Measurements from ENCODE around the gene COL11A1. TPM values are rescaled to one million over a fixed set of nuclear protein-coding genes. Genes with fewer than 3 reads are reported as not detected.

The COL11A1 gene
- total and polyA plus RNA-seq, 3 experiments from 2014 or later = not detected

- Mint-ChIP-seq H3K27ac (no peak overlapping the region), H3K36me3 (no peaks in the 10 kb centered on the region), H3K9me3 (peaks cover 0 to 9% (median 0%) of the 10 kb centered on the region in 5 donors), H3K27me3 (no peaks in the 10 kb centered on the region), H3K4me3 (no peak overlapping the region), H3K4me1 (no peaks in the 10 kb centered on the region)
- H3K36me3 ChIP-seq (ENCODE audit: insufficient read depth, low read length) = no peaks in the 10 kb centered on the region
- H3K27ac ChIP-seq (ENCODE audit: low read depth, low read length) = no peak overlapping the region
- POLR2A ChIA-PET = no interaction called here
- no peak overlapping the region for H3K4me3 ChIP-seq (ENCODE audit: low read length)
- H3K9me3 ChIP-seq (ENCODE audit: low read length) = no peaks in the 10 kb centered on the region
- H3K4me1 ChIP-seq (ENCODE audit: insufficient read depth, low read length) = no peaks in the 10 kb centered on the region
- CTCF ChIA-PET = no interaction called here
- H3K27me3 ChIP-seq (ENCODE audit: insufficient read depth, low read length, poor library complexity, severe bottlenecking) = no peaks in the 10 kb centered on the region
- DNase-seq = no peak
Observed at GRCh38 chr1:102891868-102892625, 216.3 kb downstream of the COL11A1 start.

GRCh38 chr1:102886638-102887037 is 221.7 kb downstream of the COL11A1 start:
- H3K27me3 ChIP-seq (ENCODE audit: insufficient read depth, low read length, poor library complexity, severe bottlenecking) = no peaks in the 10 kb centered on the region
- H3K4me3 ChIP-seq (ENCODE audit: low read length) = no peak overlapping the region
- no peaks in the 10 kb centered on the region for H3K9me3 ChIP-seq (ENCODE audit: low read length)
- Mint-ChIP-seq H3K27me3 (no peaks in the 10 kb centered on the region), H3K27ac (no peak overlapping the region), H3K4me3 (no peak overlapping the region), H3K36me3 (no peaks in the 10 kb centered on the region), H3K4me1 (no peaks in the 10 kb centered on the region), H3K9me3 (peaks cover 0 to 19% (median 3%) of the 10 kb centered on the region in 5 donors)
- POLR2A ChIA-PET = no interaction called here
- DNase-seq = no peak
- no peaks in the 10 kb centered on the region for H3K4me1 ChIP-seq (ENCODE audit: insufficient read depth, low read length)
- no peaks in the 10 kb centered on the region for H3K36me3 ChIP-seq (ENCODE audit: insufficient read depth, low read length)
- CTCF ChIA-PET = no interaction called here
- no peak overlapping the region for H3K27ac ChIP-seq (ENCODE audit: low read depth, low read length)

- no peak overlapping the region for H3K4me3 Mint-ChIP-seq
- Histone ChIP-seq H3K36me3 (ENCODE audit: insufficient read depth, low read length) (no peaks in the 10 kb centered on the region), H3K27ac (ENCODE audit: low read depth, low read length) (no peak overlapping the region), H3K9me3 (ENCODE audit: low read length) (no peaks in the 10 kb centered on the region), H3K27me3 (ENCODE audit: insufficient read depth, low read length, poor library complexity, severe bottlenecking) (no peaks in the 10 kb centered on the region), H3K4me1 (ENCODE audit: insufficient read depth, low read length) (no peaks in the 10 kb centered on the region), H3K4me3 (ENCODE audit: low read length) (no peak overlapping the region)
- H3K9me3 Mint-ChIP-seq = peaks cover 0 to 19% (median 3%) of the 10 kb centered on the region in 5 donors
- DNase-seq = no peak
- H3K27me3 Mint-ChIP-seq = no peaks in the 10 kb centered on the region
- H3K36me3 Mint-ChIP-seq = no peaks in the 10 kb centered on the region
- no peaks in the 10 kb centered on the region for H3K4me1 Mint-ChIP-seq
- ChIA-PET POLR2A (no interaction called here), CTCF (no interaction called here)
- H3K27ac Mint-ChIP-seq = no peak overlapping the region
Observed at GRCh38 chr1:102884238-102884637, 224.1 kb downstream of the COL11A1 start.

- Mint-ChIP-seq H3K27me3 (no peaks in the 10 kb centered on the region), H3K36me3 (no peaks in the 10 kb centered on the region), H3K9me3 (peaks cover 0 to 6% (median 0%) of the 10 kb centered on the region in 5 donors), H3K27ac (no peak overlapping the region), H3K4me1 (no peaks in the 10 kb centered on the region), H3K4me3 (no peak overlapping the region)
- Histone ChIP-seq H3K4me3 (ENCODE audit: low read length) (no peak overlapping the region), H3K36me3 (ENCODE audit: insufficient read depth, low read length) (no peaks in the 10 kb centered on the region), H3K27ac (ENCODE audit: low read depth, low read length) (no peak overlapping the region), H3K4me1 (ENCODE audit: insufficient read depth, low read length) (no peaks in the 10 kb centered on the region), H3K9me3 (ENCODE audit: low read length) (no peaks in the 10 kb centered on the region), H3K27me3 (ENCODE audit: insufficient read depth, low read length, poor library complexity, severe bottlenecking) (no peaks in the 10 kb centered on the region)
- POLR2A ChIA-PET = no interaction called here
- DNase-seq = no peak
- CTCF ChIA-PET = no interaction called here
Observed at GRCh38 chr1:102879439-102879993, 228.8 kb downstream of the COL11A1 start.

GRCh38 chr1:102875756-102876155 is 232.6 kb downstream of the COL11A1 start:
- ChIA-PET CTCF (no interaction called here), POLR2A (no interaction called here)
- Mint-ChIP-seq H3K27me3 (no peaks in the 10 kb centered on the region), H3K4me1 (no peaks in the 10 kb centered on the region), H3K36me3 (no peaks in the 10 kb centered on the region), H3K9me3 (peaks cover 3 to 11% (median 7%) of the 10 kb centered on the region in 5 donors), H3K27ac (no peak overlapping the region), H3K4me3 (no peak overlapping the region)
- Histone ChIP-seq H3K36me3 (ENCODE audit: insufficient read depth, low read length) (no peaks in the 10 kb centered on the region), H3K27me3 (ENCODE audit: insufficient read depth, low read length, poor library complexity, severe bottlenecking) (no peaks in the 10 kb centered on the region), H3K27ac (ENCODE audit: low read depth, low read length) (no peak overlapping the region), H3K9me3 (ENCODE audit: low read length) (no peaks in the 10 kb centered on the region), H3K4me3 (ENCODE audit: low read length) (no peak overlapping the region), H3K4me1 (ENCODE audit: insufficient read depth, low read length) (no peaks in the 10 kb centered on the region)
- DNase-seq = no peak

- DNase-seq = no peak
- Mint-ChIP-seq H3K36me3 (no peaks in the 10 kb centered on the region), H3K4me3 (no peak overlapping the region), H3K4me1 (no peaks in the 10 kb centered on the region), H3K27ac (no peak overlapping the region), H3K9me3 (peaks cover 8 to 19% (median 14%) of the 10 kb centered on the region in 5 donors), H3K27me3 (no peaks in the 10 kb centered on the region)
- Histone ChIP-seq H3K36me3 (ENCODE audit: insufficient read depth, low read length) (no peaks in the 10 kb centered on the region), H3K9me3 (ENCODE audit: low read length) (no peaks in the 10 kb centered on the region), H3K27me3 (ENCODE audit: insufficient read depth, low read length, poor library complexity, severe bottlenecking) (no peaks in the 10 kb centered on the region), H3K4me3 (ENCODE audit: low read length) (no peak overlapping the region), H3K4me1 (ENCODE audit: insufficient read depth, low read length) (no peaks in the 10 kb centered on the region), H3K27ac (ENCODE audit: low read depth, low read length) (no peak overlapping the region)
- ChIA-PET POLR2A (no interaction called here), CTCF (no interaction called here)
Observed at GRCh38 chr1:102872526-102872925, 235.8 kb downstream of the COL11A1 start.

GRCh38 chr1:102872097-102872496 is 236.2 kb downstream of the COL11A1 start:
- H3K9me3 Mint-ChIP-seq = peaks cover 8 to 17% (median 14%) of the 10 kb centered on the region in 5 donors
- Histone ChIP-seq H3K27ac (ENCODE audit: low read depth, low read length) (no peak overlapping the region), H3K4me1 (ENCODE audit: insufficient read depth, low read length) (no peaks in the 10 kb centered on the region), H3K9me3 (ENCODE audit: low read length) (no peaks in the 10 kb centered on the region), H3K36me3 (ENCODE audit: insufficient read depth, low read length) (no peaks in the 10 kb centered on the region), H3K27me3 (ENCODE audit: insufficient read depth, low read length, poor library complexity, severe bottlenecking) (no peaks in the 10 kb centered on the region), H3K4me3 (ENCODE audit: low read length) (no peak overlapping the region)
- POLR2A ChIA-PET = no interaction called here
- H3K27ac Mint-ChIP-seq = no peak overlapping the region
- H3K4me1 Mint-ChIP-seq = no peaks in the 10 kb centered on the region
- H3K4me3 Mint-ChIP-seq = no peak overlapping the region
- CTCF ChIA-PET = no interaction called here
- H3K36me3 Mint-ChIP-seq = no peaks in the 10 kb centered on the region
- no peaks in the 10 kb centered on the region for H3K27me3 Mint-ChIP-seq
- DNase-seq = no peak

- no peak overlapping the region for H3K27ac Mint-ChIP-seq
- no peaks in the 10 kb centered on the region for H3K4me1 Mint-ChIP-seq
- H3K4me3 ChIP-seq (ENCODE audit: low read length) = no peak overlapping the region
- no peaks in the 10 kb centered on the region for H3K36me3 ChIP-seq (ENCODE audit: insufficient read depth, low read length)
- H3K4me3 Mint-ChIP-seq = no peak overlapping the region
- H3K4me1 ChIP-seq (ENCODE audit: insufficient read depth, low read length) = no peaks in the 10 kb centered on the region
- POLR2A ChIA-PET = no interaction called here
- no peaks in the 10 kb centered on the region for H3K27me3 Mint-ChIP-seq
- no peak for DNase-seq
- H3K9me3 Mint-ChIP-seq = peaks cover 3 to 18% (median 9%) of the 10 kb centered on the region in 5 donors
- no peak overlapping the region for H3K27ac ChIP-seq (ENCODE audit: low read depth, low read length)
- no peaks in the 10 kb centered on the region for H3K27me3 ChIP-seq (ENCODE audit: insufficient read depth, low read length, poor library complexity, severe bottlenecking)
- H3K36me3 Mint-ChIP-seq = no peaks in the 10 kb centered on the region
- H3K9me3 ChIP-seq (ENCODE audit: low read length) = no peaks in the 10 kb centered on the region
- CTCF ChIA-PET = no interaction called here
Observed at GRCh38 chr1:102863704-102864103, 244.6 kb downstream of the COL11A1 start.
